Motor neuron (in vitro differentiated cells): ENCODE results near the gene GPATCH2. TPM values are rescaled to one million over a fixed set of nuclear protein-coding genes. Genes with fewer than 3 reads are reported as not detected.

Experiments used
- ATAC-seq, 8 experiments: fragments of 200-7000 bp; cut with Tn5 transposase; replicated peaks in 6 of 8; 2 replicates each; pipeline ENCODE4 v1.8.0; 2021; ENCODE audit warnings: mild to moderate bottlenecking in 8 of 8, moderate library complexity in 8 of 8
- H3K27ac ChIP-seq, 2 donors: fragments of 250-450 bp; sonication (Bioruptor Pico); 2 replicates each; pipeline ENCODE4 v1.9.0; 2021; ENCODE audit warnings: antibody characterized with exemption in 2 of 2, mild to moderate bottlenecking in 2 of 2, moderate library complexity in 1 of 2
- H3K4me1 ChIP-seq, 2 donors: fragments of 250-450 bp; sonication (Bioruptor Pico); replicated peaks in 1 of 2; 2 replicates each; pipeline ENCODE4 v1.6.1; 2021; ENCODE audit warnings: antibody characterized with exemption in 2 of 2, mild to moderate bottlenecking in 2 of 2, moderate library complexity in 1 of 2
- H3K4me3 ChIP-seq, 5 donors: fragments of 250-450 bp; sonication (Bioruptor Pico); 2 replicates each; pipeline ENCODE4 v1.9.0; 2021; ENCODE audit warnings: antibody characterized with exemption in 5 of 5, mild to moderate bottlenecking in 5 of 5, moderate library complexity in 4 of 5
- WGBS, 10 experiments: fragments of 450-650 bp; shearing (Covaris generic); methylation state at CpG; one replicate each; pipeline ENCODE4 v1.0.0; 2022; 5-methylcytosine and 5-hydroxymethylcytosine counted together
- in situ Hi-C, 9 experiments: fragments of 400-800 bp; cut with MboI; loops; one replicate each; pipeline ENCODE4 v1.15.0; 2021; ENCODE audit warnings: low sequenced_read_pairs in 9 of 9, low pct_unique_long_range_greater_than_20kb in 2 of 9; ENCODE audit not compliant: unreplicated experiment in 9 of 9
- total RNA-seq, 8 experiments: library from RNA; unstranded; fragments of 300-600 nt; gene quantifications; 2 replicates each; pipeline versions ENCODE4 v1.2.3 to v1.2.4, GENCODE V29; 2022

GPATCH2 gene
- total RNA-seq, 8 experiments from 2014 or later = 19.5 to 33.7 (median 28.4) TPM

DNA sequence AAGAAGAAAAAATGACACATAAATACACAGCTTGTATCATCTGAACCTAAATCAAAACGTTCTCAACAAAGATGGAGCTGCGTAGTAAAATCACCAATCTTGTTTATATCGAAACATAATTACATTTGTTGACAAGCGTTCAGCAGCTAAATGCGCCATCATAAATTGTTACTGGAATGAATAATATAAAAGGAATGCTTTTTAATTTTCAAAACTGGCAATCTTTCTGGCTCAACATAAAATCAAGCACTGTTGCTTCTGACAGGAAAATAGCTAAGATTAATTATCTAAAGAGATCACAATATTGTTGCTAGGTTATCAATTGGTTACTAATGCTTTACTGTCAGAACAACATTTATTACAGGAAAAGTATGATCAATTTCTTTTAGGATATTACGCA is 181.5 kb downstream of the GPATCH2 start:
- ATAC-seq = peak in 5 of 8 experiments; percentile 24 to 69 (median 42)
- H3K4me3 ChIP-seq = no peak overlapping the region
- in situ Hi-C loops = no loop called here
- 76 to 96% (median 84%) methylated on average over 3 to 6 of the region's 6 CpGs for WGBS, 10 experiments
- H3K27ac ChIP-seq = no peak overlapping the region
- peaks cover 0 to 16% of the 10 kb centered on the region in 2 donors for H3K4me1 ChIP-seq

DNA sequence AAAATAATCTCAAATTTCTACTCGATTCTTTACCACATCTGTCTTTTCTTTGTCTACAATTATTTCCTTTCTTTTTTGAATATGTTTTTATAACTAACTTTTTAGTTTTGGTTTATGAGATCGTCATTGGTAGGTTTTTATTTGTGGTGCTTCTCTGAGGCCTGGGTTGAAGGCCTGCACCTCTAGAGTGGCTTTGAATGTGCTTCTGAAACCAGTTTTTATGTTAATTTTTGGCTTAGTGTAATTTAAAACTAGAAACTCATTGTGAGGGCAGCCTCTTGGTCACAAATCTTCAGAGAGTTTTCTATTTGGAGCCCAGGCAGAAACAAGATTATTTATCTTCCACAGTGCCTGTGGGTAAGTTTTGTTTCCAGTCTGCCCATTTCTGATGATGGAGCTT is 187.0 kb downstream of the GPATCH2 start:
- in situ Hi-C loops = no loop called here
- Histone ChIP-seq H3K4me1 (peaks cover 0 to 9% of the 10 kb centered on the region in 2 donors), H3K27ac (no peak overlapping the region), H3K4me3 (no peak overlapping the region)
- no peak for ATAC-seq
- WGBS, 10 experiments = 82 to 100% (median 98%) methylated on average over 2 of the region's 2 CpGs

DNA sequence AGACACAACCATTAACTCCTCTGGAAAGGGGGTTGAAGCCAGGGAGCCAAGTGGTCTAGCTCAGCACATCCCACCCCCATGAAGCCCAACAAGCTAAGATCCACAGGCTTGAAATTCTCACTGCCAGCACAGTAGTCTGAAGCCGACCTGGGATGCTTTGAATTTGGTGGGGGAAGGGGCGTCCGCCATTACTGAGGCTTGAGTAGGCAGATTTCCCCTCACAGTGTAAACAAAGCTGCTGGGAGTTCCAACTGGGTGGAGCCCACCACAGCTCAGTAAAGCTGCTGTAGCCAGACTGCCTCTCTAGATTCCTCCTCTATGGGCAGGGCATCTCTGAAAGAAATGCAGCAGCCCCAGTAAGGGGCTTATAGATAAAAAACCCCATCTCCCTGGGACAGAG is 193.5 kb downstream of the GPATCH2 start:
- H3K4me3 ChIP-seq = no peak overlapping the region
- peaks cover 0 to 11% of the 10 kb centered on the region in 2 donors for H3K4me1 ChIP-seq
- H3K27ac ChIP-seq = no peak overlapping the region
- in situ Hi-C loops = no loop called here
- ATAC-seq = no peak
- 77 to 100% (median 90%) methylated on average over 1 to 3 of the region's 3 CpGs; no CpG with 5 or more reads in 6 of the 10 experiments for WGBS, 10 experiments

DNA sequence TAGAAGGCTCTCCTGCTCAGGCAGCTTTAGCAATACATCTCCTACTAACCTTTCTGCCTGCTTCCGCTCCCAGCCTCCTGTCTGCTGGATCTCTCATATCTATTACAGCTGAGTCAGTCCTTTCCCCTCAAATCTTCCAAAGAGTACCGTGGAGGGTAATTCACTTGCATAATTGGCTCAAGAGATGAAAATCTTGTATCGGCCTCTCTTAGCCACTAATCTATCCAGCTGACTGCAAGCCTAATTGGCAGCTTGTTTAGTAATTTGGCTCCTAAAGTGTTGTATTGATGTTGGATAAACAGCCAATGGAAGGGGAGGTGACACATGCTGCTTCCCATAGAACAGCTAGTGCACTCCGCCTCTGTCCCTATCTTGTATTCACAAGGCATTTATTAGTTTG is 195.7 kb downstream of the GPATCH2 start:
- peaks cover 0 to 11% of the 10 kb centered on the region in 2 donors for H3K4me1 ChIP-seq
- in situ Hi-C loops = no loop called here
- H3K4me3 ChIP-seq = no peak overlapping the region
- WGBS, 10 experiments = 44 to 80% (median 57%) methylated on average over 1 to 4 of the region's 4 CpGs; no CpG with 5 or more reads in 4 of the 10 experiments
- ATAC-seq = peak in 5 of 8 experiments; percentile 84 to 91 (median 86)
- no peak overlapping the region for H3K27ac ChIP-seq

DNA sequence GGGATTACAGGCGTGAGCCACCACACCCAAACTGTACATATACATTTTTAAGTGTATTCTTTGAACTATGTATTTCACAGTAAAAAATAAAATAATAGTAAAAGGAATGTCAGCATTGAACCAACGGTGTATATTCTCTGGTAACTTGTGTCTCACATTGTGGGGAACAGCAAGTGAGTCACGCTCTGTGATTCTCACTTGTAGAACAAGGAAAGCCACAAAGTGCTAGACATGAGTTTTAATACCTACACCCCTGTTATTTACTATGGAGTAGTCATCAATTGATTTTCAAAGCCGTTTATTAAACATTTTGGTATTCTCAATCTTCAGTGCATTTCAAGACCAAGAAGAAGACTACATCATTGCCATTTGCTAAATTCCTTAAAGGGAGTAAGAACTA is 197.2 kb downstream of the GPATCH2 start:
- in situ Hi-C loops = no loop called here
- no peak overlapping the region for H3K27ac ChIP-seq
- peaks cover 0 to 11% of the 10 kb centered on the region in 2 donors for H3K4me1 ChIP-seq
- no peak overlapping the region for H3K4me3 ChIP-seq
- ATAC-seq = no peak
- WGBS, 10 experiments = 57 to 100% (median 97%) methylated on average over 1 to 4 of the region's 4 CpGs; no CpG with 5 or more reads in 1 of the 10 experiments

DNA sequence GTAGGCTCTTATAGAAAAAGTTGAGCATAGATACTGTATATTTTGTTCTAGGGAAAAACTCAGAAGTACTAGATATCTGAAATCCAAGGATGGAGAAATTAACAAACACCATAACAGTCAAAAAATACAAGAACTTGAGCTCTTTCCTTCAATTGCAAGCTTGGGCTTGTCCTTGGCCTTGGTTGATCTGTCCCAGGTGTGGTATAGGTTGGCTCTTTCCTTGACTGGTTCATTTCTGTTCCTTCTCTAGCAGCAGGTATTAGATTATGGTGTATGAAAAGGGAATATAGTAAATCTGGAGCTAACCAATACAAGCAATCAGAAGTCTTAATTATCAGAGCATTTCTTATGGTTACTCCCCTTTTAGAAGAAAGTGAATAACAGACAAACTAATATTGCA is 198.6 kb downstream of the GPATCH2 start:
- Histone ChIP-seq H3K4me1 (peaks cover 0 to 11% of the 10 kb centered on the region in 2 donors), H3K27ac (no peak overlapping the region), H3K4me3 (no peak overlapping the region)
- in situ Hi-C loops = no loop called here
- ATAC-seq = no peak

DNA sequence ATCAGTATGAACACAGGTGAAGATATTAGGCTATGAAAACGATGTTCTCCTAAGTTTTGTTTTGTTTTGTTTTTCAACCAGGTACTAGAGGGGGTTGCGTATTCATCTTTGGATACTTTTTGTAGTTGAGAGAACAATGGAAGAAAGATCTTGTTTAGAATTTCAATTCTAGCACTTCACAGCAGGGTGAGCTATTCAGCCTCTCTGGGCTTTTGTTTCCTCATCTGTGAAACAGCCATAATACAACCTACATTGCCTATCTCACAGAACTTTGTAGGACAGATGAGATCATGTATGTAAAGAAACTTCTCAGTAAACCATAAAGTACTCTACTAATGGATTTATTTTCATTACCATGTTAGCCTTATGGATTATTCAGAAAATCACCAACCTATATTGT is 199.5 kb downstream of the GPATCH2 start:
- in situ Hi-C loops = no loop called here
- no peak for ATAC-seq
- Histone ChIP-seq H3K4me1 (peaks cover 0 to 18% of the 10 kb centered on the region in 2 donors), H3K4me3 (no peak overlapping the region), H3K27ac (no peak overlapping the region)
- 60 to 100% (median 85%) methylated on average over 1 to 2 of the region's 2 CpGs; no CpG with 5 or more reads in 1 of the 10 experiments for WGBS, 10 experiments

DNA sequence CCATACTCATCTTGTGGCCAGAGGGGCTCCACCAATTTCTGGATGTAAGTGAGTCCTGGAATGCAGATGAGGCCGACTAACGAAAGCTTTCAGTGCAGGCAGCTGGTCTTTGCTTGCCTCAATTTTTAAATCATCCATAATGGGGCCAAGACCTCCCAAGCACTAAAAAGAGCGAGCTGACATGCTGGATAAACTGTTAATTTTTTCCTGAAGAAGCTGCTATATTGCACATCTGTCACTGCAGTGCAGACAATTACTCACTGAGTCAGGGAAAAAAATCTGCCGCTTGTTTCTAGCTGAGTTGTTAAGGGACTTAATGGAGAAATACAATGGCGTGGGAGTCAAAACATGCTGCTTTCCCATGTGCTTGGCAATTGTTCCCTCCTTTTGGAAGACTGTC is 205.5 kb downstream of the GPATCH2 start:
- ATAC-seq = peak in 7 of 8 experiments; percentile 28 to 98 (median 95)
- no peak overlapping the region for H3K4me3 ChIP-seq
- in situ Hi-C loops = no loop called here
- H3K4me1 ChIP-seq = peaks cover 13 to 25% of the 10 kb centered on the region in 2 donors
- H3K27ac ChIP-seq = no peak overlapping the region
- WGBS, 10 experiments = 0 to 60% (median 17%) methylated on average over 1 to 5 of the region's 5 CpGs; no CpG with 5 or more reads in 1 of the 10 experiments

DNA sequence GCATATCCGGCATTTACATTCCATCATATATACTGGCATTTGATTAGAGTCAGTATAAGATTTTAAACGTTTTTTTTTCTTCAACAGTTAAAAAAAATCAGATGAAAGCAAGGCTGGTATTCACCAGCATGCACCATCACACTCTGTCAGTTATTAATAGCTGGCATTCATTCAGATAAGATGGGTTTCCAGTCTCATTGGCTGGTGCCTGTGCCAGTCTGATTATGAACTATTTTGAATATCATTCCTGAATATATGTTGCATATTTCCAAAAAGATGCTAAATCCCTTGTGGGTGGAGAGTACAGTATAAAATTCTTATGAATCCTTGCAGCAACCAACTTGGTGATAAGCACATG is 211.7 kb downstream of the GPATCH2 start:
- 0 to 70% (median 39%) methylated on average over 1 to 2 of the region's 2 CpGs for WGBS, 10 experiments
- in situ Hi-C loops = no loop called here
- no peak overlapping the region for H3K27ac ChIP-seq
- no peaks in the 10 kb centered on the region for H3K4me1 ChIP-seq
- no peak overlapping the region for H3K4me3 ChIP-seq
- no peak for ATAC-seq

DNA sequence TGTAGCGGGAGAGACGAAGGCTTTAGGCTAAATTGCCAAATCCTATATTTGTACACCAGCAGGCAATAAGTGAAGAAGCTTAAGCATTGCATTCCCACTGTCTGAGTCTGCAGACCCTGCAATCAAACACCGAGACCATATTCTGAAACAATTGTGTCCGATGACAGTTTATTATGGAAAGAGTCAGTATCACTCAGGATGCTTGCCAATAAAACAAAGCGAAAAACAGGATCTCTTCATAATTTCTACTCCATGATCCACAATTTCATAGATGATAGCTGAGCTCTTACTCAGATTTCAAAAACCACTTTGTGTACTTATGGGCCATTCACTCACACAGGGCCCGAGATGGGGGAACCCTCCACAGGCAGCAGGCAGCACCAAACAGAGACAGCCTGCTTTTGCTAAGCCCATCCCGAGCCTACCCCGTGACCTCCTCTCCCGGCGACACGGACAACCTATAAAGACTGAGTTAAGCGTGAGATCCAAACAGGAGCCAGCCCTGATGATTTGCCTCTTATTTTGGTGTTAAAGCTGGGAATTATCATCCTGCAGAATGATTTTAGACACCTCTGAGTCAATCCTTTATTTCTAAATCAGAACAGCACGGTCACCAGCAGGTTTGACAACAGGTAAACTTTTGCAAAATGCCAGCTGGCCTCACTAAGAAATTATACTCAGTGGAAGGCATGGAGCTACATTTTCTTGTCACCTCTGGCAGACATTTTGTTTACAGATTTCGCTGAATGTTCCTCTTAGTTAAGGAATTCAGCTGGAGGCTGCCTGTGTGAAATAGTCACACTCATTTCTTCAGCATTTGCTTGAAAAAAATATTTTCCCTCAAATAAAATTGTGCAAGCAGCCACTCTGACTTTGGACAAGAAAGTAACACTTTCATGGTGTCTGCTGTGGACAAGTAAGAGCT is 212.4 kb downstream of the GPATCH2 start:
- in situ Hi-C loops = no loop called here
- no peak overlapping the region for H3K4me3 ChIP-seq
- H3K4me1 ChIP-seq = no peaks in the 10 kb centered on the region
- 59 to 100% (median 92%) methylated on average over 1 to 14 of the region's 14 CpGs for WGBS, 10 experiments
- H3K27ac ChIP-seq = no peak overlapping the region
- no peak for ATAC-seq

DNA sequence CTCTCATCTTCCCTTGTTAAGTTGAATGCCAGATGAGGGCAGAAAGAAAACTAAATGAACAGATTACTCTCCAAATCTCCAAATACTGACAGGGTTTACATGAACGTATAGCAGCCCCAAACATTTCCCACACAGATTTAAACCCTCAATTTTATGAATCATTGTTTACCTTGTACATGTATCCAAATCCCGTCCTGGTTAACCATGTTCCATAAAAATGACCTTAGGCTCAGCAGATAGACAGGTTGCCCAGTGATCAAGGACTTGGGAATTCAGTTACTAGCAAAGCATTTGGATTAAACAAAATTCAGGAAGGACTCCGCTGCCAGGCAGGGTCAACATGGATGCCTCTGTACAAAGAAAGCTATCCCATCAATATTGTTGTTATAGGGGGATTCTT is 213.5 kb downstream of the GPATCH2 start:
- no peak for ATAC-seq
- in situ Hi-C loops = no loop called here
- Histone ChIP-seq H3K27ac (no peak overlapping the region), H3K4me1 (no peaks in the 10 kb centered on the region), H3K4me3 (no peak overlapping the region)
- 21 to 100% (median 83%) methylated on average over 1 to 3 of the region's 3 CpGs; no CpG with 5 or more reads in 1 of the 10 experiments for WGBS, 10 experiments

DNA sequence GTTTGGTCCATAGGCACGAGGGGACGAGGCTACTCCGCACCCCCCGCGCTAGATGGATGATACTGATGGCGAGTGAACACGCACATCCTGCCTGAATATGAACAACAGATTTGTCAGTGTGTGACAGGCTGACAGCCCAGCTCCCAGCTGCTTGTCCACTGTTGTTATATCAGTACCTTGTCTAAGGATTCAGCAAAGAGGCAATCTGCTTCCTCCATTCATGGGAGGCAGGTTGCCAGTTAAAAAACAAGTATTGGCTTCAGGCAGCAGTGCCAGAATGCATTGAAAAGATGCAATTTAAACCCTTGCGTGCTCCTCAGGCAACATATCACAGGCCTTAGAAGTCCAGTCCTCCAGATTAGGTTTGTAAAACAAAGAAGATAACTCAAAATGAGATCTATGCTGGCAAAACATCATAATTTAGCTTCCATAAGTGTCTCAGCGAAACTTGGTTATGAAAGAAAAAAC is 223.3 kb downstream of the GPATCH2 start:
- peak in 5 of 8 experiments; percentile 91 to 99 (median 97) for ATAC-seq

DNA sequence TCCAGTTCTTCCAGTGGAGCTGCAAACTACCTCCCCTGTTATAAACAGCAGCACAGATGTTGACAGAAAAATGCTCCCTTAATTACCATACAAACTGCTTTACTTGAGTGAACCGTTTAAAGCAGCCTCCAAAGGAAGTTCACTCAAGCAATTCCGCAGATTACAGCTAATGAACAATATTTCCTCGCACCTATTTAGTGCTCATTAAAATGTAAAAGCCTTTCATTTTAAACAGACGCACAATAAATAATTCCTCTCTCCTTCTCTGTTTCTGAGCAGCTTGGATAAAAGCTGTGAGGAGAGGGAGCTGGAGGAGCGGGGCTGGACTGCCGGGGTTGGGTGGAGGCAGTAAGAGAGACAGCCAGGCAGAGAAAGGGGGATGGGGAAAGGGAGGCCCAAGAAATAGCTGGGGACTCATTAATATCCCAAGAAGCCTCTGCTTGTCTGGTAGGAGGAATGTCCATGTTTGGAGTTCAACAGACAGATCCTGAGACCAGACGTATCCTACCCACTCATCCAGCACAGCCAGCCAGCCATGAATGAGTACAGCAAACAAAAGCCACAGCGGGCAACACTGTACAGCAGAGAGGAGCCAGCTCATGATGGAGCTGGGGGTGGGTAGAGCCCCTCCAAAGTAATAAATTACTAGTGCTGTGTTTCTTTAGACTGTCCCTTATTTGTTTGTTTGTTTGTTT is 227.7 kb downstream of the GPATCH2 start:
- in situ Hi-C loops = no loop called here
- H3K4me1 ChIP-seq = peaks cover 17 to 23% of the 10 kb centered on the region in 2 donors
- peak in 6 of 8 experiments; percentile 25 to 71 (median 38) for ATAC-seq
- H3K4me3 ChIP-seq = no peak overlapping the region
- WGBS, 10 experiments = 22 to 80% (median 67%) methylated on average over 1 to 6 of the region's 8 CpGs
- no peak overlapping the region for H3K27ac ChIP-seq

More for the DNA sequence above, 223.3 kb downstream of the GPATCH2 start:
- Histone ChIP-seq H3K4me3 (no peak overlapping the region), H3K27ac (no peak overlapping the region), H3K4me1 (peaks cover 15 to 22% of the 10 kb centered on the region in 2 donors)
- in situ Hi-C loops = no loop called here
- 33 to 100% (median 72%) methylated on average over 1 to 9 of the region's 9 CpGs for WGBS, 10 experiments
